ENCODE results near the gene GAN. TPM values are rescaled to one million over a fixed set of nuclear protein-coding genes. Genes with fewer than 3 reads are reported as not detected.

GAN gene
- total and polyA plus RNA-seq, 2 of the 4 experiments (the other 2 are of a cell fraction): 1.1 to 5.7 TPM

DNA sequence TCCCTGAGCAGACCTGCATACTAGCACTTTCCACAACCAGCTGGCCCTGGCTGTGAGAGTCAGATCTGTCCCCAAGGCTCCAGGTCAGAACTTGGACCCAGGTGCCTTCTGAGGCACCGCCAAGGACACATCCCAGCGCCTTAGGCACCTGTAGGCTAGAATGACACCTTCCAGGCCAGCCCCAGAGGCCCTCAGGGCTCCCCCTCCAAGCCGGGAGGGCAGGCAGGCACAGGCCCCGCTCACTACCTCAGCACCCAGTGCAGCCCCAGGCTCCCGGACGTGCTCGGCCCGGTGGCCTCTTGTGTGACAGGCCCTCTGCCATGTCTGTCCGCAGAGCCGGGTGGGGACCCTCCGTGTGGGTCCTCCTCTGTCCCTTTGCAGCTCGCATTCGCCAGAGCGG lies 73.6 kb downstream of the GAN start:
- Histone ChIP-seq H2AK9ac (replicated peaks; ENCODE audit: low read depth, low read length, poor library complexity) (no peak overlapping the region), H3K79me1 (ENCODE audit: low read depth in 1 of 2, low read length in 2 of 2) (peaks cover 0 to 3% of the 10 kb centered on the region in 2 experiments; a peak in 2 of 4 replicates), H4K91ac (ENCODE audit: insufficient read depth, low read depth, low read length) (no peak overlapping the region), H3K4me1 (ENCODE audit: control insufficient read depth, insufficient read depth, low read length) (no peaks in the 10 kb centered on the region), H3K56ac (ENCODE audit: extremely low read depth, insufficient read depth, low read length) (no peak overlapping the region), H3K4me3 (ENCODE audit: insufficient read depth, low read depth, low read length) (no peak overlapping the region), H3K27me3 (ENCODE audit: control insufficient read depth, insufficient read depth, low read length) (no peaks in the 10 kb centered on the region), H2BK20ac (ENCODE audit: low read depth, low read length) (no peak overlapping the region), H3K14ac (replicated peaks; ENCODE audit: low read depth, low read length) (no peak overlapping the region), H3K9me3 (ENCODE audit: control insufficient read depth, insufficient read depth, low read length) (no peaks in the 10 kb centered on the region), H2BK120ac (ENCODE audit: low read depth, low read length) (no peak overlapping the region), H4K5ac (ENCODE audit: low read depth, low read length) (no peak overlapping the region), H3K9ac (ENCODE audit: low read depth, low read length) (no peak overlapping the region), H2BK5ac (ENCODE audit: low read depth, low read length, poor library complexity, severe bottlenecking) (no peak overlapping the region), H3K18ac (ENCODE audit: low read depth, low read length) (no peak overlapping the region), H3K9me1 (ENCODE audit: insufficient read depth, low read length) (peaks cover 3% of the 10 kb centered on the region; the same call in 1 of the 2 replicates), H3K36me3 (ENCODE audit: control insufficient read depth, insufficient read depth, low read length) (no peaks in the 10 kb centered on the region; the same call in 1 of the 2 replicates), H3K4me2 (ENCODE audit: low read depth, low read length) (no peak overlapping the region), H3K4ac (ENCODE audit: low read depth, low read length) (no peak overlapping the region), H3K27ac (ENCODE audit: insufficient read depth, low read length) (no peak overlapping the region), H2BK15ac (ENCODE audit: low read depth, low read length) (no peak overlapping the region), H4K8ac (ENCODE audit: low read depth in 2 of 2, low read length in 2 of 2) (no peak overlapping the region), H2AK5ac (ENCODE audit: low read depth, low read length) (no peak overlapping the region), H3K23ac (ENCODE audit: low read depth, low read length) (no peak overlapping the region), H4K20me1 (ENCODE audit: insufficient read depth, low read length) (no peaks in the 10 kb centered on the region; the same call in 1 of the 2 replicates), H2AFZ (replicated peaks; ENCODE audit: low read length, poor library complexity) (no peak overlapping the region)
- ChIA-PET POLR2A (ENCODE audit: unreplicated experiment) (no interaction called here), CTCF (no interaction called here)
- BruUV-seq (replicated peaks): no TSS peak
- intact Hi-C loops (cut with micrococcal nuclease) (no loop called here), in situ Hi-C loops (cut with MboI; ENCODE audit: low sequenced_read_pairs) (no loop called here), dilution Hi-C loops (cut with HindIII; ENCODE audit: low sequenced_read_pairs, unreplicated experiment) (no loop called here)
- DNase-seq: no peak
- 87% methylated on average over 6 of the region's 14 CpGs; no CpG with 5 or more reads in 1 of the 2 experiments for WGBS, 2 experiments (ENCODE audit: extremely low coverage in 2 of 2, insufficient read length in 1 of 2)
- ATAC-seq (ENCODE audit: low read depth): no peak
- TF ChIP-seq BHLHE40 (IDR thresholded peaks at IDR 0.05; ENCODE audit: low read depth, low read length) (no peak), RFX5 (IDR thresholded peaks at IDR 0.05; ENCODE audit: low read depth, low read length) (no peak), MXI1 (IDR thresholded peaks at IDR 0.05; ENCODE audit: borderline replicate concordance, low read depth, low read length) (no peak), FOS (IDR thresholded peaks at IDR 0.05; ENCODE audit: low read depth, low read length) (no peak), CHD1 (IDR thresholded peaks at IDR 0.05; ENCODE audit: low read depth, low read length) (no peak)
- TF ChIP-seq, protein P1, sequence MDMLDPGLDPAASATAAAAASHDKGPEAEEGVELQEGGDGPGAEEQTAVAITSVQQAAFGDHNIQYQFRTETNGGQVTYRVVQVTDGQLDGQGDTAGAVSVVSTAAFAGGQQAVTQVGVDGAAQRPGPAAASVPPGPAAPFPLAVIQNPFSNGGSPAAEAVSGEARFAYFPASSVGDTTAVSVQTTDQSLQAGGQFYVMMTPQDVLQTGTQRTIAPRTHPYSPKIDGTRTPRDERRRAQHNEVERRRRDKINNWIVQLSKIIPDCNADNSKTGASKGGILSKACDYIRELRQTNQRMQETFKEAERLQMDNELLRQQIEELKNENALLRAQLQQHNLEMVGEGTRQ (IDR thresholded peaks at IDR 0.05; ENCODE audit: low read depth, low read length): no peak

Data from IMR-90 (cell line).